ENCODE measurements around the gene CMIP. TPM values are rescaled to one million over a fixed set of nuclear protein-coding genes. Genes with fewer than 3 reads are reported as not detected.

Gene CMIP
- polyA plus RNA-seq, 1 donor from 2014 or later, result 15.1 TPM

DNA sequence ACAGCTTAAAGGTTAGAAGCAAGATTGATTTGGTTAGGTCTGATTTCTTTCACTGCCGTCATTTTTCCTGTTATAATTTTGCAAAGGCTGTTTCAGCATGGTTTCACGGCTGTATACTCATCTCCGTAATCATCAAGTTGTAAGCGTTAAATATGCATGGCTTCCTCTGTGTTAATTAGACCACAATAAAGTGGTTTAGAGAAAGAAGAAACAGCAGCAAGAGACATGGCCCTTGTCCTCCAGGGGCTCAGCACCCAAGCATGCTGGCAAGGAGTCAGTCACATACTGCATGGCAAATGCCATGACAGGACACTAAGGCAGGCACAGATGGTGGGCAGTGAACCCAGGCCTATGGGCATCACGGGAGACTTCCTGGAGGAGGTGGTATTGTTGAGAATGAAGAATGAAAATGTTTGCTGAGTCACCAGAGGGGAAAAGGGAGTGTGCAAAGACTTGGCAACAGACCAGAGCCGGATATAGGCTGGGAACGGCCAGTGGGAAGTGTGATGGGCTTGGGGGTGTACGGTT is 273.1 kb downstream of the CMIP start:
- Histone ChIP-seq H3K9me3 (ENCODE audit: low read length) (no peaks in the 10 kb centered on the region), H3K4me3 (ENCODE audit: low read length) (no peak overlapping the region), H3K27me3 (ENCODE audit: insufficient read depth, low read depth, low read length) (no peaks in the 10 kb centered on the region), H4K20me1 (ENCODE audit: insufficient read depth) (no peaks in the 10 kb centered on the region), H2AFZ (ENCODE audit: low read depth, low read length) (no peak overlapping the region), H3K4me2 (ENCODE audit: low read length) (no peak overlapping the region), H3K9me2 (ENCODE audit: insufficient read depth, low read length) (no peaks in the 10 kb centered on the region), H3K36me3 (ENCODE audit: insufficient read depth, low read length) (no peaks in the 10 kb centered on the region), H3F3A (ENCODE audit: insufficient read depth, low read length, poor library complexity, severe bottlenecking) (no peaks in the 10 kb centered on the region), H3K9ac (ENCODE audit: low read length) (no peak overlapping the region), H3K27ac (ENCODE audit: low read length) (no peak overlapping the region), H3K79me2 (replicated peaks; ENCODE audit: insufficient read depth, low read length) (no peaks in the 10 kb centered on the region)
- no peak for TF ChIP-seq EZH2 (IDR thresholded peaks at IDR 0.05; ENCODE audit: borderline replicate concordance, insufficient read depth, low read length, poor library complexity, severe bottlenecking)
- no peak for TF ChIP-seq CTCF (IDR thresholded peaks at IDR 0.05; ENCODE audit: poor library complexity, severe bottlenecking)
- TF ChIP-seq SMC3 (conservative IDR thresholded peaks at IDR 0.05; ENCODE audit: poor library complexity), result no peak
- TF ChIP-seq EP300 (conservative IDR thresholded peaks at IDR 0.05; ENCODE audit: poor library complexity, severe bottlenecking), result no peak
- TF ChIP-seq MXI1 (conservative IDR thresholded peaks at IDR 0.05; ENCODE audit: poor library complexity, severe bottlenecking), result no peak
- TF ChIP-seq REST (IDR thresholded peaks at IDR 0.05; ENCODE audit: borderline replicate concordance), result no peak
- no peak for TF ChIP-seq TAF1 (IDR thresholded peaks at IDR 0.05; ENCODE audit: low read depth)
- no peak for TF ChIP-seq RAD21 (conservative IDR thresholded peaks at IDR 0.05)
- no peak for TF ChIP-seq POLR2AphosphoS5 (IDR thresholded peaks at IDR 0.05)

DNA sequence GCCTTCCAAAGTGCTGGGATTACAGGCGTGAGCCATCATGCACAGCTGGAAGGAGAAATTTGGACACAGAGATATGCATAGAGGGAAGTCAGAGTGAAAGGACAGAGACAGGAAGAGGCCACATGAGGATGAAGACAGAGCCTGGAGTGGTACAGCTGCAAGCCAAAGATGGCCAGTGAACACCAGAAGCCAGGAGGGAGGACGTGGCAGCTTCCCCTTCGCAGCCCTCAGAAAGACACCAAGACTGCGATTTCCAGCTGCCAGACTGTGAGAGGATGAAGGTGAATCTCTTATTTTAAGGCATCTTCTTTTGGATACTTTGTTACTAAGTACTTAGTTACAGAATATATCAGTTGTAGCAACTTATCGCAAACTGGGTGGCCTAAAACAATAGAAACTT is 274.0 kb downstream of the CMIP start:
- no peaks in the 10 kb centered on the region for H3K27me3 ChIP-seq (ENCODE audit: insufficient read depth, low read depth, low read length)
- H3K27ac ChIP-seq (ENCODE audit: low read length), result no peak overlapping the region
- TF ChIP-seq MXI1 (conservative IDR thresholded peaks at IDR 0.05; ENCODE audit: poor library complexity, severe bottlenecking) (no peak), EP300 (conservative IDR thresholded peaks at IDR 0.05; ENCODE audit: poor library complexity, severe bottlenecking) (no peak), POLR2AphosphoS5 (IDR thresholded peaks at IDR 0.05) (no peak), CTCF (IDR thresholded peaks at IDR 0.05; ENCODE audit: poor library complexity, severe bottlenecking) (no peak), RAD21 (conservative IDR thresholded peaks at IDR 0.05) (no peak), TAF1 (IDR thresholded peaks at IDR 0.05; ENCODE audit: low read depth) (no peak), REST (IDR thresholded peaks at IDR 0.05; ENCODE audit: borderline replicate concordance) (no peak), EZH2 (IDR thresholded peaks at IDR 0.05; ENCODE audit: borderline replicate concordance, insufficient read depth, low read length, poor library complexity, severe bottlenecking) (no peak), SMC3 (conservative IDR thresholded peaks at IDR 0.05; ENCODE audit: poor library complexity) (no peak)
- H3K9me3 ChIP-seq (ENCODE audit: low read length), result no peaks in the 10 kb centered on the region
- H3K9ac ChIP-seq (ENCODE audit: low read length), result no peak overlapping the region
- no peaks in the 10 kb centered on the region for H3K36me3 ChIP-seq (ENCODE audit: insufficient read depth, low read length)
- H3F3A ChIP-seq (ENCODE audit: insufficient read depth, low read length, poor library complexity, severe bottlenecking), result no peaks in the 10 kb centered on the region
- H3K9me2 ChIP-seq (ENCODE audit: insufficient read depth, low read length), result no peaks in the 10 kb centered on the region
- H4K20me1 ChIP-seq (ENCODE audit: insufficient read depth), result no peaks in the 10 kb centered on the region
- no peak overlapping the region for H2AFZ ChIP-seq (ENCODE audit: low read depth, low read length)
- no peak overlapping the region for H3K4me3 ChIP-seq (ENCODE audit: low read length)
- no peaks in the 10 kb centered on the region for H3K79me2 ChIP-seq (replicated peaks; ENCODE audit: insufficient read depth, low read length)
- no peak overlapping the region for H3K4me2 ChIP-seq (ENCODE audit: low read length)
